Left cardiac atrium (tissue), 4 donors: ENCODE results near the gene SMARCE1. TPM values are rescaled to one million over a fixed set of nuclear protein-coding genes. Genes with fewer than 3 reads are reported as not detected.

ENCODE experiments used
- ATAC-seq, 2 donors: fragments of 200-7000 bp; cut with Tn5 transposase; one replicate each; pipeline ENCODE4 v1.9.1; 2020; ENCODE audit warnings: mild to moderate bottlenecking in 2 of 2, moderate library complexity in 2 of 2
- DNase-seq: peaks from one replicate; pipeline ENCODE4 v3.0.0-alpha.2; 2020
- intact Hi-C, 2 donors: fragments of 100-400 bp; cut with DNase I; formaldehyde crosslinking; loops; one replicate each; pipeline versions ENCODE4 v1.14.1 to v1.15.1; 2022 to 2023
- long read RNA-seq: library from polyadenylated mRNA; unstranded; transcript quantifications from one replicate; pipeline ENCODE4 v2.0.0, GENCODE V29; 2021
- total RNA-seq, 2 donors: library from RNA; stranded (reverse); fragmentation: NEBNext Ultra II Directional; extraction: Animal tissue kit (Norgen Biotek cat#: 25700); gene quantifications; one replicate each; pipeline ENCODE4 v1.2.1, GENCODE V29; 2021
- donor health status: DM: no; HTN: yes; CAD: no.
- donor health status: DM: no; HTN: yes; CAD: no; lungs with severe emphysema.
- donor health status: DM: yes; HTN: yes; CAD: no.
- donor health status: Dilated cardiomyopathy.

SMARCE1 gene
- 10 to 100 TPM; 62.2 to 68.9 TPM for total RNA-seq
- long read RNA-seq, full-length matches to known transcripts = 55 of 63 reads
- long read RNA-seq, partial matches to known transcripts = 5 of 63 reads
- long read RNA-seq, other reads (novel, unspliced or antisense) = 3 of 63 reads

DNA sequence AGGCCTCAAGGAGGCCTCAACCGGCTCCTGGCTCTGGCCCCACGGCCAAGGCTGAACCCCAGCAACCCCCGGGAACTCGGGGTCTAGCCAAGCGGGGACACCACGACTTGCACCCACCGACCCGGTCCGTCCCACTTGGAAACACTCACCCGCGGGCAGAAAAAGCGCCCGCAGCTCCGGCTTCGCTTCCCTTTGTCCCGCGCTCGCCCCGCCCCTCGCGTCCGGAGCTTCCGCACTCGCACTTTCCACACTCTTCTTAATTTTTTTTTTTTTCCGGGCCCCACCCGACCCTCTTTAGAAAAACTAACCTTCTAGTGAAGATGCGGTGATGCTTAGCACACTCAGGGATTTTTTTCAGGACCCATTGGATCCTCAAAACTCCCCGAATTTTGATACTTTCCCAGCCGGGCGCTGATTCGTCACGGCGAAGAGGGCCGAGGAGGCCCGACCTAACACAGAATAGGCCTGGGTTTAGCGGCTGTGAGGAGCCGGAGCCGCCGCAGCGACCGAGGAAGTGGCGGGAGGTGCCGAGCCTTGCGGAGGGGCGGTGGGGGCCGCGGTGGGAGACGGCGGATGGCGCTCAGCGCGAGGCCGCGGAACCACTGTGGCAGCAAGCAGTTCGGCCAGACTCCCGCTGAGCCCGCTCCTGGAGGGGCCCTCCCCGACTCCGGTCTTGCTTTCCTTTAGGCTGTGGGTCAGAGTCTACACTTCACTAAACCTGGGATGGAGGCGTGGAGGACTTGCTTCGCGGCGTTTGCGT is at the start of gene SMARCE1:
SMARCE1 (minus strand) TSS at position 195 of the 760 bp plus-strand sequence. CDS start 2,016 bp downstream, outside the sequence.
- peak; percentile 78 for DNase-seq
- peak; percentile 89 to 96 for ATAC-seq
- intact Hi-C loops = no loop called here

DNA sequence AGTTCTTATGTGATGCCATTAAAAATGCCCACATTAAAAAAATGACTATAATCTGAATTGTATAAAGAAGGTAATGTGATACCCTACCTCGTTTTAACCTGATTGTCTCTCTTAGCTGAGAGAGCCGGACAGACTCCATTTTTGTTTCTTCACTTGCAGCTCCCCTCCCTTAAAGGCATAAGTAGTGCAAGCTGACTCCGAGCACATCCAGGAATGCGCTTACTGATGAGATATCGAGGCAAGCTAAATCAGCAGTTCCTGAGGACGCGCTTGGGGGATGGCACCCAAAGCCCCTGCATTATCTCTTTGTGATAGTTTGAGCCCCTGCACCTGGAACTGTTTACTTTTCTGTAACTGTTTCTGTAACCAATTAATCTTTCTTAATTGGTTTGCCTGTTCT is 49.7 kb upstream of the SMARCE1 start:
- DNase-seq = no peak
- intact Hi-C loops = no loop called here
- ATAC-seq = no peak

DNA sequence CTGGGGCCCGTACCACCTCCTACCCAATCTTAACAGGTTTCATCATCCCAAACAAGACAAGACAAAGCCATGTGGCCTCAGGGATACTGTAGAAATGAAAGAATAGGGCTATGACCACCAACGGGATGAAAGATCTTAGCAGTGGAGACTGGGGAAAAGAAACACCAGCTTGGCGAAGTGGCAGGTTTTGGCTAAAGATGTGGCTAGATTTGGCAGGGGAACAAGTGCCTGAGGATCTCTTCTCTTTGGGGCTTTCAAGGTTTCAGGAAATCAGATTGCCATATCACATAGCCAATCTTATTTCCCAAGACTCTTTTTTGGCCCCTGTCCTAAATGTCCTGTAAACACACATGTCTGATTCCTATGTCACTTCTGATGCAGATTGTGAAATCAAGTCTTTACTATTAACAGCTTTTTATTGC is 49.0 kb upstream of the SMARCE1 start:
- no peak for ATAC-seq
- intact Hi-C loops = no loop called here

DNA sequence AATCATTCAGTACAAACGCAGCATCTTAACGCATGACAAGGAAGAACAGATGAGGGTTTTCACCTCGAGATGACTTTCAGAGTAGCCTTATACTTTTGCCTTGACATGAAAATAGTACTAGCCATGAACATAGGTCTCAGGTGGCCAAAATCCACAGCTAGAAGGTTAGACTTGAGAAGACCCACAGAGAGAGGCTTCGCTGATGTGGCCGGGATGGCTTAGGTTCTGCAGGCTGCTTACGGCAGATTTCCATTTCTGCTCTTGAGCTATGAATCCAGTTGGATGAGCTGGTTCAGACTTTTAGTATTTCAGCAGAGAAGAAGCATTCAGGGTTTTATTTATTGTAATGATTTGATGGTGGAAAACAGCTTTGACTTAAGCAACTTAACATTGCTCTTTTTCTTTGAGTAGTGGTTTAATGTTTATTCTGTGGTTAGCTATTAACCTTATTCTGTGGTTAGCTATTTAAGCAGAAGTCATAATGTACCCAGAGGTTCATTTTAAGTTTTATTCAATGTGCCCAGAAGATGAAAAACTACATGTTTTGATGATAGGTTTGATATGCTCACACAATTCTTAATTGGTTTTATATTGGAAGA is 48.4 kb upstream of the SMARCE1 start:
- ATAC-seq = no peak
- no peak for DNase-seq
- intact Hi-C loops = no loop called here

More for the DNA sequence above, 49.0 kb upstream of the SMARCE1 start:
- no peak for DNase-seq

DNA sequence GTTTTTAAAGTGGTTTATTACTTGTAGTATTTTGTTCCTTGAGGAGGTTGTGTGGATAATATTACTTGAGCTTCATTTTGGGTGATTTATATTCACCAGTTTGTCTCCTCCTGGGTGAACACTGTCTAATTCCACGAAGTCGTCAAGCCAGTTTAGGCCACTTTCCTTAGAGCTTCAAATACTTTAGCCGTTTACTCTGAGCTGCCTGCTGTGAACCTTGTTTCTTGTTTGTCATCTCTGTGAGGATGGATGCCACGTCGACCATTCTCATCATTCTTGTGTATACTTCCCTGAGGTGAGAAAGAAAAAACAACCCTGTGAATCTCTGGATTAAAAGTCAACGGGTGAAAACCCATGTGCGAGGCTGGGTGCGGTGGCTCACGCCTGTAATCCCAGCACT is 47.0 kb upstream of the SMARCE1 start:
- intact Hi-C loops = no loop called here
- ATAC-seq (no peak), DNase-seq (no peak)

DNA sequence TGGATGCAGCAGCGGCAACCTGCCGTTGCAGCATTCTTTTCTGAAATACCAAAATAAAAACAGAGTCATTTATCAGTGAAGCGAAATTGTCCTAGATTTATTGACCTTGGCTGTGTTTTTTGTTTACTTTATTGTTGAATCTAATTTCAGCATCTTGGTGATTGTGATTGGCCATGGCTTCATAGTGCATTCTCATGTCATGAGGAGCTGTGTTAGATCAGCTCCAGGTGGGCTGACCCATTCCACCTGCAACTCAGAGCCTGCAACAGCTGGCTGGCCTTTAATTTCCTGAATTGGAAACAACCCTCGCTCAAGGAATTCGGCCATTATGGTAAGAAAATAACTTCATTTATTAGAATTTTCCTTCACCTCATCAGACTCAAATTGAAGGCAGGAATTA is 39.5 kb upstream of the SMARCE1 start:
- intact Hi-C loops = no loop called here
- no peak for ATAC-seq
- DNase-seq = no peak

DNA sequence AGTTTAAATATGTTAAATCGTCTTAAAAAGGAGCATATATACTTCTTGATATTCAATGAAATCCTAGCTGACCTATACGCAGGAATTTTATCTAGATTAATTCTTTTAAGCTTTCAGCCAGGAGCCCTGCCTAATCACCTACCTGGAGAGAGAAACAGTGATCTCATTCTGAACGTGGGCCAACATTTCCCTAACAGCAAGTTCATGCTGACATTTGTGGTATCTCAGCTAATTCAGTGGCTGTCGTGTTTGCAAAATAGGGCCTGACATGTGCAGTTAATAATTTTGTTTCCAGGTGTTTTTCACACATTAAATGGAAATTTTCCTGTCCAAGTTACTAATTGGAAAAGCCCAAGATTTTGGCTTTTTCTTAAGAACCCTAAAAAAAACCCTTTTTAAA is 38.6 kb upstream of the SMARCE1 start:
- ATAC-seq (no peak), DNase-seq (no peak)
- intact Hi-C loops = no loop called here

DNA sequence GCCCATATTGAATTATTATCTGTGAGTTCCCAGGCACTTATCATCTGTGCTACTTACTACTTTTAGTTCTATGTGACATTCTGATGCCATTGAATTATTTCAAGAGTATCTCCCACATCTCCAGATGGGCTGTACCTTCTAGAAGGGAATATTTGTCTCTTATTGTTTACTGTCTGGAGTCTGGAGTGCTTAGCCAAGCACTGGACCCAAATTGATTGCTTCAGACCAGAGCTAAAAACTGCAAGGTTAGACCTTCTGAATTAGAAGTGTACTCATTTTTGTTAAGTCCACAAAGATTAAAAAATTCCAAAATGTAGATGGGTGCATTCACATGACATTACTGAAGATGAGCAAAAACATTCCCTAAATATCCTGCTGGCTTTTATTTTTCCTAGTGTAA is 33.4 kb upstream of the SMARCE1 start:
- intact Hi-C loops = no loop called here
- no peak for ATAC-seq
- no peak for DNase-seq

DNA sequence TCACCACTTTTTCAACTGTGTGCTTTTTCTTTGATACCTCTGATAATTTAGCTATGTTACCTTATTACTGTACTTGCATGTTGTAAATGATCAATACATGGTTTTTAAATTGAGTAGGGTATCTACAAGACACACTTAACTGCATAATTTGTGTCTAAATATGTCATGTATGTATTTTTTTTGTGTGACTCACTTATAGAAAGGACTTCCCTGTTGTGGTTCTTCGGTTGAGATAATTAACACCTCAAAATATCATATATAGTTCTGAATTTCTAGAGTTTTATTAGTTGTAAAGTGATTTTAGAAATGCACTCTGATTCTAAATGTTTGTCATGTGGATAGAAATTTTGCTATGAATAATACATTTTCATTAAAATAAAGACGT is 31.9 kb upstream of the SMARCE1 start:
- intact Hi-C loops = no loop called here

DNA sequence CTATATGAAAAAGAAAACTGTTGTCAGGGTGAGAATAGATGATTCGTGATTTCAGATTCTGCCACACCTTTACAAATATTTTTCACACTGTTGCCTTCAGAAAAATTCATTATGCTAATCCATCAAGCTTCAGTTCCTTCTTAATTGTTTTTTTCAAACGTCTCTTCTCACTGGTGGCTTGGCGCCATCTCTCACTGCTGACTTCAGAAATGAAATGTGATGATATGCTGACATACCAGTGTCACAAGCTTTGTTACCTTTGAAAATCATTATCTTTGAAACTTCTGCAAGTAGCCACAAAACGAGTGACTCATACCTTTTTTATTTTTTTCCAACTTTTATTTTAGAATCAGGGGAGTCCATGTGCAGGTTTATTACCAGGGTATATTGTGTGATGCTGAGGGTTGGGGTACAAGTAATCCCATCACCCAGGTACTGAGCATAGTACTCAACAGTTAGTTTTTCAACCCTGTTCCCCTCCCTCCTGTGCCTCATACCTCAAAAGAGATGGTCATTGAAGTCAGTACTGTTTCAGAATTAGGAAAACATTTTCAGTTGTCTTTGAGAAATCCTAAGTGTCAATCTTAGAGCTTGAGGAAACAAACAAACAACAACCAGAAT is 31.4 kb upstream of the SMARCE1 start:
- intact Hi-C loops = no loop called here
- ATAC-seq = no peak
- no peak for DNase-seq

More for the DNA sequence above, 31.9 kb upstream of the SMARCE1 start:
- DNase-seq (no peak), ATAC-seq (no peak)

DNA sequence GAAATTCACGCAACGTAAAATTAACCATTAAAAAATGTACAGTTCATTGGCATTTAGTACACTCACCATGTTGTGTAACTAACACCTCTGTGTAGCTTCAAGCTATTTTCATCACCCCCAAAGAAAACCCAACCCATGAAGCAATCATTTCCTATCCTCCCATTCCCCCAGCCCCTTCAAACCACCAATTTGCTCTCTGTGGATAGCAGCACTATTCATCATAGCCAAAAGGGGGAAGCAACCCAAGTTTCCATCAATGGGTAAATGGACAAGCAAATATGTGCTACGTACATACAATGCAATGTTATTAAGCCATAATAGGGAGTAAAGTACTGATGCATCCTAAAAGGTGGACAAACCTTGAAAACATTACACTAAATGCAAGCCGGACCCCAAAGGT is 28.3 kb upstream of the SMARCE1 start:
- ATAC-seq = no peak
- intact Hi-C loops = no loop called here
- no peak for DNase-seq

DNA sequence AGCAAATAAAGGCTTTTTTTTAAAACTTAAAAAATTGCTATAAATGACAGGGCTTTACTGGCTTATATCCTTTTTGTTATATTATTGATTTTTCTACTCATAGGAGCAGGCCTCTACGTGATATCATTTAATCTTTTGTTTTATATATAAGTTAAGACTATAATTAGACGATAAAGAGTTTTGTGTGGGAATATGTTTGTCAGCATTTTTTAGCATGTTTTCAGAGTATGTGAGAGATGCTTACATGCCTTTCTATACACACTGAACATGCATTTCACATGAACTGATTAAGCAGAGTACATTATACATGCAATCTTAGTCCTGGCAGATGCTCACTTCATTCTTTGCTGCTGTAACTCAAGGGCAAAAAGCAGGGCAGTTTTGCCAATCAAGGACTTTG is 25.0 kb upstream of the SMARCE1 start:
- DNase-seq (no peak), ATAC-seq (no peak)
- intact Hi-C loops = no loop called here

DNA sequence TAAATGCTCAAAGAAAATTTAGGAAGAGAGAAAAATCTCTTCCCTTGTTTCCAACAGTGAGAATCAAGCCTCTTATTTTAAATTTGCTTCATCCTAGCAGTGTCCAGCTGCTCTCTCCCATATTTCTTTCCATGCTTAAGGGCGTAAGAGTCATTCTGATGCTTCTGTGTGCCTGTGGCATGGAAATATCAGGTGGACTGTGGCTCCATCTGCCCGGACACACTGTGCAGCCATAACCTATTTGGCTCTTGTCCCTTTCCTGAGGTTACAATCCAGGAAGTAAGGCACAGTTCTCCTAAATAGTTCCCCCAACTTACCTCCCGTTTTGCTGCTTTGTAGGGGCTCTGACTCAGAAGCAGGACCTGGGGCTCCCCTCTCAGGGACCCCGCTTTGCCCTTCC is 23.7 kb upstream of the SMARCE1 start:
- no peak for DNase-seq
- intact Hi-C loops = no loop called here
- no peak for ATAC-seq

DNA sequence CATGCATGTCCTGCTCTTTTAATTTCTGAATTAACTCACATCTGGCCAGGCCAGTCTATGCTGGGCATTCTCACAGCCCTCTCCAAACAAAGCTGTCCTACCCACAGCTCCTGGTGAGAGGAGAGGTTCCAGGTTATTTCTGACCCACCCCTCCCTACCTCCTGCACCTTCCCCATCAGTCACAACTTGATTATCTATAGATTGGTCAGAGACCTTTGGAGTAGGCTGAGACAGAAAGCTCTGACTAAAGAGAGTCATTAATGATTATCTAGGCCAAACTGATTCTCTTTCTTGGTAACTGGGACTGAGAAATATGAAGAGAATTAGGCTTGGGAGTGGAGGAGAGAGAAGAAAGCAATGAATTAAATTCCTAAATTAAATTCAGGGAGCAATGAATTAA is 18.7 kb upstream of the SMARCE1 start:
- intact Hi-C loops = no loop called here
- no peak for DNase-seq
- no peak for ATAC-seq

DNA sequence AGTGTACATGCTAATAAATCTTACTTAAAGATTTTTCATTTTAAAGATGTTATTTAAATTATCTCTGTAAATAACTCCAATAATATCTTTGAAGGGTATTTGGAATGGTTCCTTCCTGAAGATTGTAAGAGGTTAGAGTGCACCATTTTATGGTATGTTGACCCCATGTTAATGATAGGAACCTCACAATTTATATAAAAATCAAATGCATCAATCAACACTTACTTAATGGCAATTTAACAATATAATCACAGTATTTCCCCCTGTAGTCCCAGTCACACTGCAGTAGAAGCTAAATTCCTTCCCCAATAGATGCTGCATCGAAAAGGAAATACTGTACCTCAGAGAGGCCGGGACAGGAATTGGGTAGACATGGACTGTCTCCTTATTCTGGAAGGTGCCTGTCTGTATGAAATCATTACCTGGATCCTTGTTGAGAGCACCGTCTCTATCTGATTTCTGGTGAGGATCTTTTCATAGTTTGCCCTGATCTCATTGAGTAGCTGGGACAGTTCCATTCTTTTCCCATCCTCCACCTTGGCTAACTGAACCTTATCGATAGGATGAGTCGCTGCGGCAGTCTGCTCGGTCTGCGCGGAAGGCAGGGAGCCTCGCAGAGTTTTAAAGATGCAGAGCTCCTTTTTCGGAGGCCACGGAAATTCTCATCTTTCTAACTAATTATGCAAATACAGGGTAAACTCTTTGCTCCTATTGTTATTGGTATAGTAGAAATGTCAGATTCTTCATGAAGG is 17.1 kb upstream of the SMARCE1 start, which contains the start of gene KRT222:
KRT222 (minus strand) TSS at position 596 of the 752 bp plus-strand sequence; CDS start at position 518, 78 bp downstream.
- DNase-seq (no peak), ATAC-seq (no peak)
- intact Hi-C loops = no loop called here

DNA sequence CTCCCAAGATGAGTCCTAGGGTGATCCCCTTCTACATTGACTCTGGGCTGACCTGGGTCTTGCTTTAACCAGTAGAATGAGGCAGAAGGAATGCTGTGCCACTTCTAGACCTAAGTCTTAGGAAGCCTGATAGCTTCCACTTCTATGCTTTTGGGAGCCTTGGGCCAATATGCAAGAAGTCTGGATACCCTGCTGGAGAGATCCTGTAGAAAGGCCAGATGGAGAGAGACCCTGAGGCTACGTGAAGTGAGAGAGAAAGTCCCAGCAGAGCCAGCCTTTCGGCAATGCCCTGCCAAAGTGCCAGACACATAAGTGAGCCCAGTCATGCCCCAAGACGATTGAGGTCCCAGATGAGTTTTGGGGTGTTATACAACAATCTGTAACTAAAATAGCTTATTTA is 15.6 kb upstream of the SMARCE1 start:
- ATAC-seq = no peak
- intact Hi-C loops = no loop called here
- DNase-seq = no peak

DNA sequence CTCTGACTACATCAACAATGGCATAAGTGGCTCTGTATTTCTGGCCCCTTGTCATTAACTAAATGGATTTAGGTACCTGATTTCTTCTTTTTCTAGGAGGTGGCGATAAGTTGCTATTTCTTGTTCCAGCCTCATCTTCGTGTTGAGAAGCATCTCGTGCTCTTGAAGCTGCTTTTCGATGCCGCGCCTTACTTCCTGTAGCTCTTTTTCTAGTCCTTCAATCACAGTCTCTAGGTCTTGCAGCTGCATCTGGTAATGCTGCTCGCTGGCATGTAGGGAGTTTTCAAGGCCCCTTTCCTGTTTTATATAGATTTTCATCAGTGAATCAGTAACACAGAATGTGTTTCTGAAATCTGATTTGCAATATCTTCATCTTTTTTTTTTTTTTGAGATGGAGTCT is 12.3 kb upstream of the SMARCE1 start:
- intact Hi-C loops = loop anchor here in 1 of 2 donors (10.0 kb wide), 1 partner anchor 115 kb away; the partner anchor contains the start of gene KRT26
- DNase-seq = no peak
- no peak for ATAC-seq

DNA sequence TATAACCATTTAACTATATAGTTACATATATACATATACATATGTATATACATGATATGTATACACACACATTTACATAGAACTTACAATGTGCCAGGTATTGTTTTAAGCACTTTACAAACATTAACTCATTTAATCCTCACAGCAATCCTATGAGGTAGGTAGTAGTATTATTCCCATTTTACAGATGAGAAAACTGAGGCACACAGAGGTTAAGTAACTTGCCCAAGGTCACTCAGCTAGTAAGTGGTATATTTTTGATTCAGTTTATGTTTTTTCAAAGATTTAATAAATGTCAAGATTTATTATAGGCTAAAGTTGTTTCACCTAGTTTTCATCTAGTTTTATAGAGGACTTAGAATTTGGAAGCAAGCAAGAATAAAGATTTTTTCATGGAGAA is 10.8 kb upstream of the SMARCE1 start:
- intact Hi-C loops = loop anchor here in 1 of 2 donors (10.0 kb wide), 1 partner anchor 116 kb away; the partner anchor contains the start of gene KRT26
- ATAC-seq (no peak), DNase-seq (no peak)

DNA sequence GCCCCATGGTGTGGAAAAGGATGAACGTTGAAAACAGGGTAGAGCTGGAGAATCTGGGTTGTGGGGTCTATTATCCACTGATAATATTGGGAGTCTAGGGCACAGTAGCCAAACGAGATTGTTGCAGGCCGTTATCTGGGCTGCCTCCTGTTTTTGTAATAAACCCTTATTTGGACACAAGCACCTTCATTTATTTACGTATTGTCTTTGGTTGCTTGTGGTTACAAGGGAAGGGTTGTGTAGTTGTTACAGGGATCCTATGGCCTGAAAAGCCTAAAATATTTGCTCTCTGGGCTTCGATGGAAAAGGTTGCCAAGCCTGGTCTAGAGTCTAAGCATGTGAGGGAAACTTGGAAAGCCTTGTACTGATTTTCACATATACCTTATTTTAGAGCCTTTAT is 4.3 kb upstream of the SMARCE1 start:
- no peak for ATAC-seq
- no peak for DNase-seq
- intact Hi-C loops = loop anchor here in 1 of 2 donors (10.0 kb wide), 1 partner anchor 123 kb away; the partner anchor contains the start of gene KRT26
